Adrenal gland (tissue), 5 donors: ENCODE measurements around the gene TNRC18.
"Not testable (repeated sequence)": the region's sequence is repeated elsewhere in the genome, so short reads cannot be mapped to it uniquely, and the experiment has no call there.

Experiments
- CTCF ChIP-seq, 6 experiments: fragments of 450-650 bp in 4 of 6; fragments of 200-600 bp in 2 of 6; sonication (generic) in 1 of 6; IDR thresholded peaks; 1 replicate in 5 of 6; 2 replicates in 1 of 6; pipeline versions ENCODE4 v1.5.1 to v1.8.0; 2016 to 2021; ENCODE audit warnings: antibody characterized with exemption in 6 of 6, mild to moderate bottlenecking in 2 of 6, moderate library complexity in 1 of 6
- POLR2A ChIP-seq, 2 donors: fragments of 450-650 bp; IDR thresholded peaks; one replicate each; pipeline ENCODE4 v1.6.1; 2017; ENCODE audit warnings: antibody characterized with exemption in 2 of 2, mild to moderate bottlenecking in 2 of 2, moderate library complexity in 1 of 2
- donor health status: DM: no; HTN: no; CAD: no.

DNA sequence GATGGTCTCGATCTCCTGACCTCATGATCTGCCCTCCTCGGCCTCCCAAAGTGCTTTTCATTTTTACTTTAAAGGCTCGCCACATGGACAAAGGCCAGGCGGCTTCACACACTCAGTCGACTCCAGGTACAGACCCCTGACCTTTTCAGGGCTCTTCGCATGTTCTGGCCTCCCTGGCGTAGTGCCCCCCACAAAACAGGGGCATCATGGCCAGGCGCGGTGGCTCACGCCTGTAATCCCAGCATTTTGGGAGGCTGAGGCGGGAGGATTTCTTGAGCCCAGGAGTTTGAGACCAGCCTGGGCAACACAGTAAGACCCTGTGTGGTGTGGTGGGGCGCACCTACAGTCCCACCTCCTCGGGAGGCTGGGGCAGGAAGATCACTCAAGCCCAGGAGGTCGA lies 48.0 kb upstream of the TNRC18 start:
- TF ChIP-seq POLR2A, CTCF (IDR thresholded peaks at IDR 0.05): not testable (repeated sequence)
